HEK293 (cell line): ENCODE results near the gene AFF1.

Source experiments
- CTCF ChIA-PET: fragments of 350-600 bp; formaldehyde crosslinking; extraction: SDS; loops from one replicate; lab custom pipeline; 2021; ENCODE audit warnings: antibody characterized with exemption; lab: Yijun Ruan, JAX
- POLR2A ChIA-PET: fragments of 300-600 bp; formaldehyde crosslinking; extraction: SDS; loops from one replicate; lab custom pipeline; 2020; ENCODE audit warnings: antibody characterized with exemption, inconsistent platforms; lab: Yijun Ruan, JAX
- H3K27ac ChIP-seq: fragments of 200-500 bp; sonication (Bioruptor generic); 2 replicates; pipeline ENCODE4 v1.5.1; 2014; ENCODE audit warnings: low read depth, low read length, control low read depth, inconsistent platforms; ENCODE audit errors: extremely low read depth
- H3K36me3 ChIP-seq, 2 experiments: fragments of 200-500 bp in 1 of 2; sonication (Bioruptor generic) in 1 of 2; 1 replicate in 1 of 2; 2 replicates in 1 of 2; pipeline ENCODE4 v1.5.1; 2014 to 2017; ENCODE audit warnings: inconsistent platforms in 2 of 2, low read length in 2 of 2; ENCODE audit not compliant: control insufficient read depth in 2 of 2, insufficient read depth in 1 of 2
- H3K4me1 ChIP-seq: fragments of 200-500 bp; sonication (Bioruptor generic); 2 replicates; pipeline ENCODE4 v1.5.1; 2014; ENCODE audit warnings: mild to moderate bottlenecking, low read length, inconsistent platforms; ENCODE audit not compliant: control insufficient read depth, insufficient read depth
- H3K4me3 ChIP-seq: 2 replicates; pipeline ENCODE4 v1.5.1; 2011; ENCODE audit warnings: low read depth, mild to moderate bottlenecking, control low read depth, low read length, moderate library complexity
- H3K9me3 ChIP-seq: fragments of 200-500 bp; sonication (Bioruptor generic); 2 replicates; pipeline ENCODE4 v1.5.1; 2014; ENCODE audit warnings: low read depth, low read length, inconsistent platforms; ENCODE audit not compliant: control insufficient read depth, insufficient read depth
- CTCF ChIP-seq: fragments of 450-650 bp; formaldehyde crosslinking; IDR thresholded peaks from 2 replicates; pipeline ENCODE4 v1.5.1; 2016; ENCODE audit warnings: missing biosample characterization, missing genetic modification characterization
- GLI4 ChIP-seq: fragments of 450-650 bp; formaldehyde crosslinking; IDR thresholded peaks from 2 replicates; pipeline ENCODE4 v1.5.1; 2016; ENCODE audit warnings: missing biosample characterization, missing genetic modification characterization
- KLF9 ChIP-seq: fragments of 450-650 bp; formaldehyde crosslinking; IDR thresholded peaks from 2 replicates; pipeline ENCODE4 v1.5.1; 2016; ENCODE audit warnings: missing biosample characterization, missing genetic modification characterization, low read depth
- PRDM2 ChIP-seq: fragments of 450-650 bp; formaldehyde crosslinking; IDR thresholded peaks from 2 replicates; pipeline ENCODE4 v1.5.1; 2016; ENCODE audit warnings: missing biosample characterization, missing genetic modification characterization, borderline replicate concordance
- TCF7L2 ChIP-seq: IDR thresholded peaks from 2 replicates; pipeline ENCODE4 v1.6.1; 2011; ENCODE audit warnings: low read depth, mild to moderate bottlenecking, inconsistent platforms, low read length, moderate library complexity, borderline replicate concordance
- YY2 ChIP-seq: fragments of 450-650 bp; formaldehyde crosslinking; IDR thresholded peaks from 2 replicates; pipeline ENCODE4 v1.5.1; 2016; ENCODE audit warnings: missing biosample characterization, missing genetic modification characterization
- ZBTB49 ChIP-seq: fragments of 450-650 bp; formaldehyde crosslinking; IDR thresholded peaks from 2 replicates; pipeline ENCODE4 v1.5.1; 2016; ENCODE audit warnings: missing biosample characterization, missing genetic modification characterization, low read depth
- ZEB2 ChIP-seq: fragments of 450-650 bp; formaldehyde crosslinking; IDR thresholded peaks from 2 replicates; pipeline ENCODE4 v1.5.1; 2016; ENCODE audit warnings: missing biosample characterization, missing genetic modification characterization
- ZNF280D ChIP-seq: fragments of 450-650 bp; formaldehyde crosslinking; IDR thresholded peaks from 2 replicates; pipeline ENCODE4 v1.5.1; 2016; ENCODE audit warnings: missing biosample characterization, missing genetic modification characterization
- ZNF366 ChIP-seq: fragments of 450-650 bp; formaldehyde crosslinking; conservative IDR thresholded peaks from 2 replicates; pipeline ENCODE4 v1.5.1; 2016; ENCODE audit warnings: missing biosample characterization, missing genetic modification characterization
- ZNF426 ChIP-seq: fragments of 450-650 bp; formaldehyde crosslinking; IDR thresholded peaks from 2 replicates; pipeline ENCODE4 v1.5.1; 2017; ENCODE audit warnings: missing biosample characterization, missing genetic modification characterization, mild to moderate bottlenecking, inconsistent platforms, moderate library complexity
- ZNF518A ChIP-seq: fragments of 450-650 bp; formaldehyde crosslinking; conservative IDR thresholded peaks from 2 replicates; pipeline ENCODE4 v1.5.1; 2016; ENCODE audit warnings: low read depth, missing biosample characterization, missing genetic modification characterization
- ZNF654 ChIP-seq: fragments of 450-650 bp; formaldehyde crosslinking; IDR thresholded peaks from 2 replicates; pipeline ENCODE4 v1.5.1; 2016; ENCODE audit warnings: low read depth, missing biosample characterization, missing genetic modification characterization

AFF1 gene

GRCh38 chr4:86895692-86896488 is 38.9 kb upstream of the AFF1 start:
- TF ChIP-seq ZNF518A (tag by site-specific recombination) (no peak), KLF9 (no peak), ZEB2 (tag by site-specific recombination) (peak; percentile 66), CTCF (peak; percentile 49; the same call in 1 of the 2 replicates), YY2 (no peak), TCF7L2 (no peak), ZNF366 (peak; percentile 50; the same call in 1 of the 2 replicates), ZNF654 (tag by site-specific recombination) (peak; percentile 87), GLI4 (tag by site-specific recombination) (no peak)
- POLR2A ChIA-PET = no interaction called here

GRCh38 chr4:86896596-86896995 is 38.2 kb upstream of the AFF1 start:
- Histone ChIP-seq H3K27ac (no peak overlapping the region), H3K4me3 (no peak overlapping the region), H3K4me1 (no peaks in the 10 kb centered on the region), H3K9me3 (no peaks in the 10 kb centered on the region), H3K36me3 (no peaks in the 10 kb centered on the region)
- ChIA-PET POLR2A (no interaction called here), CTCF (interaction anchor here (0.6 to 2.3 kb wide), 7 partner anchors 12 to 401 kb away, joined by 3 to 20 read pairs (median 4); no protein-coding TSS in a partner anchor)
- TF ChIP-seq PRDM2 (tag by site-specific recombination) = no peak
- no peak for TF ChIP-seq ZNF426
- TF ChIP-seq ZBTB49 (tag by site-specific recombination) = no peak
- no peak for TF ChIP-seq ZNF280D

More at GRCh38 chr4:86895692-86896488, 38.9 kb upstream of the AFF1 start:
- no peaks in the 10 kb centered on the region for H3K4me1 ChIP-seq
- no peaks in the 10 kb centered on the region for H3K9me3 ChIP-seq
- no peak overlapping the region for H3K4me3 ChIP-seq
- H3K27ac ChIP-seq = no peak overlapping the region
- H3K36me3 ChIP-seq = no peaks in the 10 kb centered on the region
- CTCF ChIA-PET = interaction anchor here (0.6 to 3.6 kb wide), 7 partner anchors 12 to 400 kb away, joined by 3 to 29 read pairs (median 4); no protein-coding TSS in a partner anchor
